ENCODE results near the gene RRP36.
"Not testable (repeated sequence)": the region's sequence is repeated elsewhere in the genome, so short reads cannot be mapped to it uniquely, and the experiment has no call there.

RRP36 gene

GRCh38 chr6:43037197-43037596 is 15.8 kb downstream of the RRP36 start:
- DNase-seq (no peak), ATAC-seq (replicated peaks) (no peak)
- H3K36me3 Mint-ChIP-seq: peaks cover 35 to 70% of the 10 kb centered on the region in 2 donors
- no peaks in the 10 kb centered on the region for H3K9me3 Mint-ChIP-seq
- H3K4me1 Mint-ChIP-seq: peaks cover 4 to 6% of the 10 kb centered on the region in 2 donors
- no peaks in the 10 kb centered on the region for H3K27me3 Mint-ChIP-seq
- H3K4me3 Mint-ChIP-seq: peak overlapping the region in 1 of 2 donors; percentile 19
- H3K27ac Mint-ChIP-seq: peak overlapping the region; percentile 10

- Mint-ChIP-seq H3K36me3 (peaks cover 38 to 72% of the 10 kb centered on the region in 2 donors), H3K4me3 (peak overlapping the region in 1 of 2 donors; percentile 19), H3K27me3 (no peaks in the 10 kb centered on the region), H3K4me1 (peaks cover 4 to 6% of the 10 kb centered on the region in 2 donors), H3K27ac (peak overlapping the region; percentile 57), H3K9me3 (no peaks in the 10 kb centered on the region)
- no peak for ATAC-seq (replicated peaks)
- DNase-seq: no peak
These were observed 16.3 kb downstream of the RRP36 start for GRCh38 chr6:43037706-43038105.

GRCh38 chr6:43038727-43039126 is 17.3 kb downstream of the RRP36 start:
- H3K36me3 Mint-ChIP-seq: peaks cover 44 to 73% of the 10 kb centered on the region in 2 donors

GRCh38 chr6:43040542-43041257 is 19.3 kb downstream of the RRP36 start:
- Mint-ChIP-seq H3K9me3 (no peaks in the 10 kb centered on the region), H3K27ac (no peak overlapping the region), H3K4me3 (no peak overlapping the region), H3K27me3 (no peaks in the 10 kb centered on the region), H3K4me1 (no peaks in the 10 kb centered on the region), H3K36me3 (peaks cover 50 to 77% of the 10 kb centered on the region in 2 donors)
- DNase-seq (no peak), ATAC-seq (replicated peaks) (no peak)

More at GRCh38 chr6:43038727-43039126, 17.3 kb downstream of the RRP36 start:
- Mint-ChIP-seq H3K27ac (peak overlapping the region; percentile 65), H3K4me3 (no peak overlapping the region), H3K9me3 (no peaks in the 10 kb centered on the region), H3K27me3 (no peaks in the 10 kb centered on the region), H3K4me1 (no peaks in the 10 kb centered on the region)
- DNase-seq (no peak), ATAC-seq (replicated peaks) (no peak)

- ATAC-seq (replicated peaks); H3K4me3 Mint-ChIP-seq; H3K4me1 Mint-ChIP-seq; H3K27me3 Mint-ChIP-seq; H3K9me3 Mint-ChIP-seq; DNase-seq: not testable (repeated sequence)
- peak overlapping the region; percentile 15 for H3K27ac Mint-ChIP-seq
- peaks cover 54 to 81% of the 10 kb centered on the region in 2 donors for H3K36me3 Mint-ChIP-seq
These were observed 20.1 kb downstream of the RRP36 start for GRCh38 chr6:43041475-43041874.

GRCh38 chr6:43043310-43043709 is 21.9 kb downstream of the RRP36 start:
- Mint-ChIP-seq H3K27ac (no peak overlapping the region), H3K4me1 (peaks cover 0 to 5% of the 10 kb centered on the region in 2 donors), H3K4me3 (no peak overlapping the region), H3K27me3 (no peaks in the 10 kb centered on the region), H3K9me3 (no peaks in the 10 kb centered on the region), H3K36me3 (peaks cover 51 to 72% of the 10 kb centered on the region in 2 donors)
- ATAC-seq (replicated peaks): no peak
- no peak for DNase-seq

- peak overlapping the region; percentile 48 for H3K27ac Mint-ChIP-seq
- H3K27me3 Mint-ChIP-seq: no peaks in the 10 kb centered on the region
- ATAC-seq (replicated peaks) (no peak), DNase-seq (no peak)
- H3K9me3 Mint-ChIP-seq: no peaks in the 10 kb centered on the region
- peaks cover 60 to 69% of the 10 kb centered on the region in 2 donors for H3K36me3 Mint-ChIP-seq
- H3K4me1 Mint-ChIP-seq: peaks cover 6 to 7% of the 10 kb centered on the region in 2 donors
- H3K4me3 Mint-ChIP-seq: no peak overlapping the region
These were observed 24.0 kb downstream of the RRP36 start for GRCh38 chr6:43045371-43045930.

- no peaks in the 10 kb centered on the region for H3K27me3 Mint-ChIP-seq
- DNase-seq (no peak), ATAC-seq (replicated peaks) (no peak)
- no peaks in the 10 kb centered on the region for H3K9me3 Mint-ChIP-seq
- H3K36me3 Mint-ChIP-seq: peaks cover 54 to 69% of the 10 kb centered on the region in 2 donors
- H3K4me3 Mint-ChIP-seq: no peak overlapping the region
- H3K27ac Mint-ChIP-seq: no peak overlapping the region
- H3K4me1 Mint-ChIP-seq: peaks cover 25 to 32% of the 10 kb centered on the region in 2 donors
These were observed 26.6 kb downstream of the RRP36 start for GRCh38 chr6:43047998-43048397.

GRCh38 chr6:43050981-43051380 is 29.6 kb downstream of the RRP36 start:
- Mint-ChIP-seq H3K4me3 (no peak overlapping the region), H3K4me1 (peaks cover 38 to 52% of the 10 kb centered on the region in 2 donors), H3K36me3 (peaks cover 52 to 70% of the 10 kb centered on the region in 2 donors), H3K9me3 (no peaks in the 10 kb centered on the region), H3K27me3 (no peaks in the 10 kb centered on the region), H3K27ac (peak overlapping the region; percentile 43)
- DNase-seq: no peak
- no peak for ATAC-seq (replicated peaks)

- ATAC-seq (replicated peaks): no peak
- H3K4me1 Mint-ChIP-seq: peaks cover 38 to 50% of the 10 kb centered on the region in 2 donors
These were observed 30.9 kb downstream of the RRP36 start for GRCh38 chr6:43052225-43052841.

GRCh38 chr6:43052842-43053544 is 31.6 kb downstream of the RRP36 start:
- Mint-ChIP-seq H3K36me3 (peaks cover 41 to 68% of the 10 kb centered on the region in 2 donors), H3K4me1 (peaks cover 40 to 56% of the 10 kb centered on the region in 2 donors), H3K27me3 (no peaks in the 10 kb centered on the region), H3K27ac (peak overlapping the region; percentile 95), H3K4me3 (peak overlapping the region; percentile 96 to 100), H3K9me3 (no peaks in the 10 kb centered on the region)
- no peak for DNase-seq
- peak; percentile 37 to 44 for ATAC-seq (replicated peaks)

More at GRCh38 chr6:43052225-43052841, 30.9 kb downstream of the RRP36 start:
- peaks cover 45 to 62% of the 10 kb centered on the region in 2 donors for H3K36me3 Mint-ChIP-seq
- H3K9me3 Mint-ChIP-seq: no peaks in the 10 kb centered on the region
- no peaks in the 10 kb centered on the region for H3K27me3 Mint-ChIP-seq
- H3K4me3 Mint-ChIP-seq: peak overlapping the region; percentile 96 to 100
- peak overlapping the region; percentile 95 for H3K27ac Mint-ChIP-seq
- no peak for DNase-seq

- DNase-seq (peak; percentile 82), ATAC-seq (replicated peaks) (peak; percentile 98 to 99)
- Mint-ChIP-seq H3K27ac (peak within 1 kb of the TSS; percentile 95), H3K4me1 (peaks cover 45 to 62% of the 10 kb centered on the region in 2 donors), H3K36me3 (peaks cover 41 to 72% of the 10 kb centered on the region in 2 donors), H3K4me3 (peak within 1 kb of the TSS; percentile 96 to 100), H3K27me3 (no peaks in the 10 kb centered on the region), H3K9me3 (no peaks in the 10 kb centered on the region)
These were observed 32.3 kb downstream of the RRP36 start, which contains the start of gene CUL7 for GRCh38 chr6:43053545-43054205. TSS of gene CUL7 (minus strand) at chr6:43053851. CDS start at chr6:43052788, 1,063 bp downstream.

GRCh38 chr6:43054206-43054943 is 33.0 kb downstream of the RRP36 start:
- Mint-ChIP-seq H3K4me1 (peaks cover 45 to 64% of the 10 kb centered on the region in 2 donors), H3K27ac (peak overlapping the region; percentile 95), H3K36me3 (peaks cover 38 to 69% of the 10 kb centered on the region in 2 donors), H3K9me3 (no peaks in the 10 kb centered on the region), H3K4me3 (peak overlapping the region; percentile 96 to 100), H3K27me3 (no peaks in the 10 kb centered on the region)
- DNase-seq: no peak
- no peak for ATAC-seq (replicated peaks)
